ENCODE data around the gene IFNLR1.

IFNLR1 gene

GRCh38 chr1:24179251-24179840 is 7.7 kb downstream of the IFNLR1 start:
- DNase-seq = no peak

- DNase-seq = no peak
Measured at GRCh38 chr1:24178407-24178806, 8.7 kb downstream of the IFNLR1 start.

- DNase-seq = no peak
Measured at GRCh38 chr1:24177161-24177560, 9.9 kb downstream of the IFNLR1 start.

DNA sequence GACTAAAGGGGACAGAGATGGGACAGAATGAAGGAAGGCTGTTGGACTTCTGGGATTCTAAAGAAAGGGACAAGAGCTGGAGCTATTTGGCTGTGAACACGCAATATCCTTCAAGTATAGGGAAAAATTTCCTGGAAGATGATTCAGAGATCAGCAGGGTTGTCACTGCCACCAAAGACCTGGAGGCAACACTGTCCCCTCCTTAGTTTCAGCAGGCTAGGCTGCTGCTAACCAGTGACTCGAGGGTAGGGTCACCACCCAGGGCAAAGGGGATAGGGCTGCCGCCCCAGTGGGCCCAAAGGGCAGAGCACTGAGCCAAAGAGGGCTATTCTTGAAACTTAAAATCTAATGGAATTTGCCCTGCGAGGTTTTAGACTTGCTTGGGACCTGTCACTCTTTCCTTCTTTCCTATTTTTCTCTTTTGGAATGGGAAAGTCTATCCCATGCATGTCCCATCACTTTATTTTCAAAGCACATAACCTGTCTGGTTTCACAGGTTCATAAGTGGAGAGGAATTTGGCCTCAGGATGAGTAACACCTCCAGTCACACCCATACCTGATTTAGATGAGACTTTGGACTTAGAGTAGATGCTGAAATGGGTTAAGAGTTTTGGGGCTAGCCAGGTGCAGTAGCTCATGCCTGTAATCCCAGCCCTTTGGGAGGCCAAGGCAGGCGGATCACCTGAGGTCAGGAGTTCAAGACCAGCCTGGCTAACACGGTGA is 11.9 kb downstream of the IFNLR1 start:
- DNase-seq = no peak

DNA sequence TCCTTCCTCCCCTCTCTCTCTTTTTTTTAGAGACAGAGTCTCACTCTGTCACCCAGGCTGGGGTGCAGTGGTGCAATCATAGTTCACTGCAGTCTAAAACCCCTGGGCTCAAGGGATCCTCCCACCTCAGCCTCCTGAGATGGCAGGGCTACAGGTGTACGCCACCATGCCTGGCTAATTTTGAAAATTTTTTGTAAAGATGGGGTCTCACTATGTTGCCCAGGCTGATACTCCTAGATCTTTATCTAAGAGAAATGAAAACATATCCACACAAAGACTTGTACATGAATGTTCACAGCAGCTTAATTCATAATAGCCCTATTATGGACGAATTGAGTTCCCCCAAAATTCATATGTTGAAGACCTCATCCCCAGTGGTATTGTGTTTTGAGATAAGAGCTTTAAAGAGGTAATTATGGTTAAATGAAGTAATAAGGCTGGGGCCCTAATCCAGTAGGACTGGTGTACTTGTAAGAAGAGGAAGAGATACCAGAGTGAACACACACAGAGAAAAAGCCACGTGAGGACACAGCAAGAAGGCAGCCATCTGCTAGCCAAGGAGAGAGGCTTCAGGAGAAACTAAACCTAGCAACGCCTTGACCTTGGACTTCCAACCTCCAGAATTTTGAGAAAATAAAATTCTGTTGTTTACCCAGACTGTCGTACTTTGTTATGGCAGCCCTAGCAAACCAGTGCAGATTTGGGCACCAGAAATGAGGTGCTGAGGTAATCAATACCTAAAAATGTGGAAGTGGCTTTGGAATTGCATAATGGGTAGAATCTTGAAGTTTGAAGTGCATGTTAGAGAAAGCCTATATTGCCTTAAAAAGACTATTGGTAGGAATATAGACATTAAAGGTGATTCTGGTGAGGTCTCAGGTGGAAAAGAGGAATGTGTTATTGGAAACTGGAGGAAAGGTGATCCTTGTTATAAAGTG is 13.2 kb downstream of the IFNLR1 start:
- DNase-seq = no peak

GRCh38 chr1:24172598-24172997 is 14.5 kb downstream of the IFNLR1 start:
- DNase-seq = no peak

GRCh38 chr1:24169286-24169685 is 17.8 kb downstream of the IFNLR1 start:
- DNase-seq = no peak

- no peak for DNase-seq
Measured at GRCh38 chr1:24168245-24168644, 18.8 kb downstream of the IFNLR1 start.

GRCh38 chr1:24167008-24167407 is 20.1 kb downstream of the IFNLR1 start:
- DNase-seq = no peak

DNA sequence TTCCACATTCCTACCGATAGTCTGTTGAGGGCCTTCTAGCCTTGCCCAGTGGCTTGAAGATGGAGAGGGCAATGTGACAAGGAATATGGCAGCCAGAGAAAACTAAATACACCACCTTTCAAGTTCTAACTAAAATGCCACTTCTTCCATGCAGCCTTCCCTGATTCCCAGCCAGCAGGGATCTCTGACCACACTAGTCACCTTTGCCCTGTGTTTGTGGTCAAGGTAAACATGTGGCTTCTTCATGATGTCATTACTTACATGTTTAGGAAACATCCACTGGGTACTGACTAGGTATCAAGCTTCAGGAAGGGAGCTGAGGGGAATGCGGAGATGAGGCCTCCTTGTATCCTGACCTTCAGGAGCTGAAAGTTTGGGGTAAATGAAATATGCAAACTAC is 21.6 kb downstream of the IFNLR1 start:
- no peak for DNase-seq

- DNase-seq = no peak
Measured at GRCh38 chr1:24164004-24164403, 23.1 kb downstream of the IFNLR1 start.

DNA sequence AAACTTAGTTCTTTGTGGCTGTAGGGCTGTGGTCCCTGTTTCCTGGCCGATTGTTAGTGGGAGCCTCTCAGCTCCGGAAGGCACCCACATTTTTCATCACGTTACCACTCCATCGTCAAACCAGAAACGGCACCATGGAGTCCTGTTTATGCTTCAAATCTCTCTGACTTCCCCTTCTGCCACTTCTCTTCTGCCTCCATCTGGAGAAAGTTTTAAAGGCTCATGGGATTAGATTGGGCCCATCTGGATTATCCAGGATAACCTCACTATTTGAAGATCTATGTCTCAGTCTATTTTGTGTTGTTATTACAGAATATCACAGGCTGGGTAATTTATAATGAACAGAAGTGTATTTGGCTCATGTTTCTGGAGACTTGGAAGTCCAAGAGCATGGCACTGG is 24.9 kb downstream of the IFNLR1 start:
- no peak for DNase-seq

DNA sequence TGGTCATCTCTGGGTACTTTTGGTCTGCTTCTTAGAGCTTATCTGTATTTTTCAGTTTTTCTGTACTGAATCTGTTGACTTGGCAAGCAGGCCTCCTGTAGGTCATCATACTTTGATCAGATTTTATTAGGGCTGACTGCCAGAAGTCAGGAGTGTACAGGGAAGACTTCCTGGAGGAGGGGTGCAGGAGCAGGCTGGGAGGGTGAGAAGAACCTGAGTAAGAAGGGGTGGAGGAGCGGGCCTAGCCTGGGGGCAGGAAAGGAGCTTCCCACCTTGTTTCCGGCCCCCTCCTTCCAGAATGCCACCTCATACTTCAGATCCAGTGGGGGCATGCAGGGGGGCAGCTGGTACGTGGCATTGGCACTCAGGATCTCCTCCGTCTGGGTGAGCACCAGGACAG is 25.8 kb downstream of the IFNLR1 start:
- no peak for DNase-seq

GRCh38 chr1:24159366-24159765 is 27.7 kb downstream of the IFNLR1 start:
- no peak for DNase-seq

- no peak for DNase-seq
Measured at GRCh38 chr1:24157918-24158481, 29.1 kb downstream of the IFNLR1 start.

GRCh38 chr1:24156542-24157260 is 30.4 kb downstream of the IFNLR1 start:
- DNase-seq = no peak

GRCh38 chr1:24155011-24155782 is 31.9 kb downstream of the IFNLR1 start:
- DNase-seq = no peak

GRCh38 chr1:24154215-24154614 is 32.9 kb downstream of the IFNLR1 start:
- DNase-seq = no peak

- no peak for DNase-seq
Measured at GRCh38 chr1:24152631-24153494, 34.2 kb downstream of the IFNLR1 start.

DNA sequence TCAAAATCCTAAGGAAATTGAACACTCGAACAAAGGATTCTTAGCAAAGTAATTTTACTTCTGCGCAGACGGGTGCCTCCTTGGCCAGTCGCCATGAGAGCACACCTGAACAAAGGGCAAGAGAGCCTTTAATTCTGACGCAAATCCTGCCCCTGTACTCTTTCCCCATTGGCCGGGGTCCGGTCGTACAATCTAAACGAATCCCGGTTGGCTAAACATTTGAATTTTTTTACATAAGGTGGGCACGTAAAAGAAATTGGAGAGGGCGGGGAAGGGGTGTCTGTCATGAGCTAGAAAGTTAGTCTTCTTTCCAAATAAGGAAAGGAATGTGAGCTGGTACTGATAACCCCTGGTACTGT is 35.9 kb downstream of the IFNLR1 start:
- DNase-seq = no peak
